ENCODE data around the gene KLHL29.
A peak's percentile ranks its signal among the peaks of the same experiment; 100 is the strongest.

Gene KLHL29

GRCh38 chr2:23569761-23570365 is 184.9 kb downstream of the KLHL29 start:
- Histone ChIP-seq H3K4me1 (ENCODE audit: control insufficient read depth in 1 of 2, insufficient read depth in 2 of 2, low read length in 2 of 2) (peaks cover 0 to 32% of the 10 kb centered on the region in 2 donors), H3K27me3 (ENCODE audit: low read depth, low read length) (no peaks in the 10 kb centered on the region), H3K36me3 (ENCODE audit: control insufficient read depth in 1 of 2, insufficient read depth in 2 of 2, low read length in 2 of 2) (no peaks in the 10 kb centered on the region), H3K9me3 (ENCODE audit: control insufficient read depth in 1 of 2, low read length in 2 of 2) (no peaks in the 10 kb centered on the region), H3K4me3 (ENCODE audit: low read depth in 1 of 2, low read length in 2 of 2) (no peak overlapping the region), H3K27ac (ENCODE audit: low read length) (no peak overlapping the region)

GRCh38 chr2:23571085-23571484 is 186.1 kb downstream of the KLHL29 start:
- H3K27ac ChIP-seq (ENCODE audit: low read length), result peak overlapping the region; percentile 14
- no peaks in the 10 kb centered on the region for H3K9me3 ChIP-seq (ENCODE audit: control insufficient read depth in 1 of 2, low read length in 2 of 2)
- H3K4me3 ChIP-seq (ENCODE audit: low read depth in 1 of 2, low read length in 2 of 2), result no peak overlapping the region
- H3K4me1 ChIP-seq (ENCODE audit: control insufficient read depth in 1 of 2, insufficient read depth in 2 of 2, low read length in 2 of 2), result peaks cover 0 to 27% of the 10 kb centered on the region in 2 donors
- H3K36me3 ChIP-seq (ENCODE audit: control insufficient read depth in 1 of 2, insufficient read depth in 2 of 2, low read length in 2 of 2), result no peaks in the 10 kb centered on the region
- H3K27me3 ChIP-seq (ENCODE audit: low read depth, low read length), result no peaks in the 10 kb centered on the region

- Histone ChIP-seq H3K27me3 (ENCODE audit: low read depth, low read length) (no peaks in the 10 kb centered on the region), H3K36me3 (ENCODE audit: control insufficient read depth in 1 of 2, insufficient read depth in 2 of 2, low read length in 2 of 2) (no peaks in the 10 kb centered on the region), H3K27ac (ENCODE audit: low read length) (peak overlapping the region; percentile 14), H3K4me1 (ENCODE audit: control insufficient read depth in 1 of 2, insufficient read depth in 2 of 2, low read length in 2 of 2) (peaks cover 0 to 21% of the 10 kb centered on the region in 2 donors), H3K4me3 (ENCODE audit: low read depth in 1 of 2, low read length in 2 of 2) (no peak overlapping the region), H3K9me3 (ENCODE audit: control insufficient read depth in 1 of 2, low read length in 2 of 2) (no peaks in the 10 kb centered on the region)
These were observed 186.7 kb downstream of the KLHL29 start for GRCh38 chr2:23571527-23572282.

GRCh38 chr2:23574919-23575654 is 190.1 kb downstream of the KLHL29 start:
- Histone ChIP-seq H3K4me3 (ENCODE audit: low read depth in 1 of 2, low read length in 2 of 2) (no peak overlapping the region), H3K27me3 (ENCODE audit: low read depth, low read length) (no peaks in the 10 kb centered on the region), H3K9me3 (ENCODE audit: control insufficient read depth in 1 of 2, low read length in 2 of 2) (no peaks in the 10 kb centered on the region), H3K36me3 (ENCODE audit: control insufficient read depth in 1 of 2, insufficient read depth in 2 of 2, low read length in 2 of 2) (no peaks in the 10 kb centered on the region), H3K27ac (ENCODE audit: low read length) (no peak overlapping the region), H3K4me1 (ENCODE audit: control insufficient read depth in 1 of 2, insufficient read depth in 2 of 2, low read length in 2 of 2) (peaks cover 0 to 5% of the 10 kb centered on the region in 2 donors)

- no peak overlapping the region for H3K4me3 ChIP-seq (ENCODE audit: low read depth in 1 of 2, low read length in 2 of 2)
- H3K27ac ChIP-seq (ENCODE audit: low read length), result no peak overlapping the region
- no peaks in the 10 kb centered on the region for H3K36me3 ChIP-seq (ENCODE audit: control insufficient read depth in 1 of 2, insufficient read depth in 2 of 2, low read length in 2 of 2)
These were observed 194.1 kb downstream of the KLHL29 start for GRCh38 chr2:23578964-23579671.

GRCh38 chr2:23579674-23580073 is 194.7 kb downstream of the KLHL29 start:
- Histone ChIP-seq H3K4me3 (ENCODE audit: low read depth in 1 of 2, low read length in 2 of 2) (no peak overlapping the region), H3K27me3 (ENCODE audit: low read depth, low read length) (no peaks in the 10 kb centered on the region), H3K36me3 (ENCODE audit: control insufficient read depth in 1 of 2, insufficient read depth in 2 of 2, low read length in 2 of 2) (no peaks in the 10 kb centered on the region), H3K27ac (ENCODE audit: low read length) (no peak overlapping the region), H3K4me1 (ENCODE audit: control insufficient read depth in 1 of 2, insufficient read depth in 2 of 2, low read length in 2 of 2) (no peaks in the 10 kb centered on the region), H3K9me3 (ENCODE audit: control insufficient read depth in 1 of 2, low read length in 2 of 2) (no peaks in the 10 kb centered on the region)

More at GRCh38 chr2:23578964-23579671, 194.1 kb downstream of the KLHL29 start:
- Histone ChIP-seq H3K27me3 (ENCODE audit: low read depth, low read length) (no peaks in the 10 kb centered on the region), H3K4me1 (ENCODE audit: control insufficient read depth in 1 of 2, insufficient read depth in 2 of 2, low read length in 2 of 2) (no peaks in the 10 kb centered on the region), H3K9me3 (ENCODE audit: control insufficient read depth in 1 of 2, low read length in 2 of 2) (no peaks in the 10 kb centered on the region)

- H3K27ac ChIP-seq (ENCODE audit: low read length), result no peak overlapping the region
- no peaks in the 10 kb centered on the region for H3K4me1 ChIP-seq (ENCODE audit: control insufficient read depth in 1 of 2, insufficient read depth in 2 of 2, low read length in 2 of 2)
- no peaks in the 10 kb centered on the region for H3K36me3 ChIP-seq (ENCODE audit: control insufficient read depth in 1 of 2, insufficient read depth in 2 of 2, low read length in 2 of 2)
- H3K4me3 ChIP-seq (ENCODE audit: low read depth in 1 of 2, low read length in 2 of 2), result no peak overlapping the region
- H3K27me3 ChIP-seq (ENCODE audit: low read depth, low read length), result no peaks in the 10 kb centered on the region
- H3K9me3 ChIP-seq (ENCODE audit: control insufficient read depth in 1 of 2, low read length in 2 of 2), result no peaks in the 10 kb centered on the region
These were observed 198.5 kb downstream of the KLHL29 start for GRCh38 chr2:23583467-23583866.

GRCh38 chr2:23584054-23584745 is 199.2 kb downstream of the KLHL29 start:
- H3K9me3 ChIP-seq (ENCODE audit: control insufficient read depth in 1 of 2, low read length in 2 of 2), result no peaks in the 10 kb centered on the region
- H3K4me3 ChIP-seq (ENCODE audit: low read depth in 1 of 2, low read length in 2 of 2), result no peak overlapping the region
- no peak overlapping the region for H3K27ac ChIP-seq (ENCODE audit: low read length)
- no peaks in the 10 kb centered on the region for H3K27me3 ChIP-seq (ENCODE audit: low read depth, low read length)
- peaks cover 0 to 7% of the 10 kb centered on the region in 2 donors for H3K4me1 ChIP-seq (ENCODE audit: control insufficient read depth in 1 of 2, insufficient read depth in 2 of 2, low read length in 2 of 2)
- no peaks in the 10 kb centered on the region for H3K36me3 ChIP-seq (ENCODE audit: control insufficient read depth in 1 of 2, insufficient read depth in 2 of 2, low read length in 2 of 2)

GRCh38 chr2:23585273-23586170 is 200.5 kb downstream of the KLHL29 start:
- Histone ChIP-seq H3K27ac (ENCODE audit: low read length) (peak overlapping the region; percentile 33), H3K9me3 (ENCODE audit: control insufficient read depth in 1 of 2, low read length in 2 of 2) (no peaks in the 10 kb centered on the region), H3K4me3 (ENCODE audit: low read depth in 1 of 2, low read length in 2 of 2) (no peak overlapping the region), H3K27me3 (ENCODE audit: low read depth, low read length) (no peaks in the 10 kb centered on the region), H3K36me3 (ENCODE audit: control insufficient read depth in 1 of 2, insufficient read depth in 2 of 2, low read length in 2 of 2) (no peaks in the 10 kb centered on the region), H3K4me1 (ENCODE audit: control insufficient read depth in 1 of 2, insufficient read depth in 2 of 2, low read length in 2 of 2) (peaks cover 8 to 18% of the 10 kb centered on the region in 2 donors)

- peaks cover 8 to 19% of the 10 kb centered on the region in 2 donors for H3K4me1 ChIP-seq (ENCODE audit: control insufficient read depth in 1 of 2, insufficient read depth in 2 of 2, low read length in 2 of 2)
These were observed 201.8 kb downstream of the KLHL29 start for GRCh38 chr2:23586741-23587306.

More at GRCh38 chr2:23586741-23587306, 201.8 kb downstream of the KLHL29 start:
- H3K27ac ChIP-seq (ENCODE audit: low read length), result no peak overlapping the region
- H3K9me3 ChIP-seq (ENCODE audit: control insufficient read depth in 1 of 2, low read length in 2 of 2), result no peaks in the 10 kb centered on the region
- no peaks in the 10 kb centered on the region for H3K27me3 ChIP-seq (ENCODE audit: low read depth, low read length)
- no peak overlapping the region for H3K4me3 ChIP-seq (ENCODE audit: low read depth in 1 of 2, low read length in 2 of 2)
- H3K36me3 ChIP-seq (ENCODE audit: control insufficient read depth in 1 of 2, insufficient read depth in 2 of 2, low read length in 2 of 2), result no peaks in the 10 kb centered on the region
